ENCODE measurements around the gene ZNF444.

- TF ChIP-seq AFF4 (CRISPR knock-in tag; IDR thresholded peaks at IDR 0.05; ENCODE audit: borderline replicate concordance) (no peak), ZNF416 (CRISPR knock-in tag; IDR thresholded peaks at IDR 0.05) (no peak), ERG (CRISPR knock-in tag; IDR thresholded peaks at IDR 0.05) (no peak), TCF7 (CRISPR knock-in tag; IDR thresholded peaks at IDR 0.05; ENCODE audit: low read depth) (no peak), ATF3 (CRISPR knock-in tag; conservative IDR thresholded peaks at IDR 0.05) (no peak), ZBTB21 (CRISPR knock-in tag; IDR thresholded peaks at IDR 0.05; ENCODE audit: borderline replicate concordance) (no peak), CREM (CRISPR knock-in tag; IDR thresholded peaks at IDR 0.05) (no peak), SP1 (CRISPR knock-in tag; conservative IDR thresholded peaks at IDR 0.05) (no peak), MXD4 (CRISPR knock-in tag; IDR thresholded peaks at IDR 0.05; ENCODE audit: borderline replicate concordance) (no peak), SMAD3 (CRISPR knock-in tag; IDR thresholded peaks at IDR 0.05; ENCODE audit: borderline replicate concordance) (no peak)
Observed at GRCh38 chr19:56113074-56113632, 27.9 kb upstream of the ZNF444 start.
